ENCODE measurements around the gene ERBB2.
"Not testable (repeated sequence)": the region's sequence is repeated elsewhere in the genome, so short reads cannot be mapped to it uniquely, and the experiment has no call there.

ERBB2 gene

DNA sequence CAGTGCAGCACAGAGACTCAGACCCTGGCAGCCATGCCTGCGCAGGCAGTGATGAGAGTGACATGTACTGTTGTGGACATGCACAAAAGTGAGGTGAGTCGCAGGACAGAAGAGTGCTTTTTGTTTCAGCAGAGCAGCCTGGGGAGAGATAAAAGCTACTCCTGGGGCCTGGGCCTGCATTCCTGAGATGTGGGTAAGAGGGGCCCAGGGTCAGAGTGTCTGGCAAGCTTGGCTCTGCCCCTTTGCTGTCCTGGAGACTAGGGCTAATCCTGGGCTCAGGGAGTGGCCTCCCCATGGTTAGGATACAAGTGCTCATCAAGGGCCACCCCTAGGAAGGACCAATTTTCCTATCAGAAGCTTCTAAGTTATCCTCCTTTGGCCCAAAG, 4.8 kb upstream of the ERBB2 start:
- peak overlapping the region; percentile 100 for H2AK5ac ChIP-seq (ENCODE audit: low read depth, low read length)
- no peak overlapping the region for H3K4me2 ChIP-seq (ENCODE audit: insufficient read depth, low read length, poor library complexity, severe bottlenecking)
- peak overlapping the region; percentile 96 for H2BK5ac ChIP-seq (ENCODE audit: low read length)
- no peak overlapping the region for H4K8ac ChIP-seq (ENCODE audit: low read depth, low read length)
- no peaks in the 10 kb centered on the region for H3K9me3 ChIP-seq (replicated peaks in 1 of 2; ENCODE audit: control insufficient read depth in 2 of 2, insufficient read depth in 1 of 2, low read depth in 1 of 2, low read length in 2 of 2)
- peak overlapping the region; percentile 10 for H3K14ac ChIP-seq (ENCODE audit: low read length)
- H3K18ac ChIP-seq (ENCODE audit: low read length) = peak overlapping the region; percentile 99
- H3K27ac ChIP-seq (replicated peaks; ENCODE audit: low read length) = peak overlapping the region; percentile 99
- peaks cover 23% of the 10 kb centered on the region in 2 donors for H3K4me1 ChIP-seq (ENCODE audit: control insufficient read depth in 2 of 2, insufficient read depth in 1 of 2, low read depth in 1 of 2, low read length in 2 of 2)
- H3K27me3 ChIP-seq (ENCODE audit: control insufficient read depth in 3 of 3, insufficient read depth in 3 of 3, low read depth in 1 of 3, low read length in 3 of 3) = no peaks in the 10 kb centered on the region
- no peak overlapping the region for H2BK12ac ChIP-seq (ENCODE audit: low read length)
- peak overlapping the region; percentile 30 for H3K4ac ChIP-seq (ENCODE audit: low read length)
- WGBS, 2 donors (ENCODE audit: extremely low coverage in 2 of 2, insufficient read length in 2 of 2, insufficient replicate concordance in 1 of 2) = no CpG with 5 or more reads among the region's 2 CpGs
- H3K36me3 ChIP-seq (replicated peaks in 1 of 2; ENCODE audit: control insufficient read depth in 2 of 2, insufficient read depth in 2 of 2, low read length in 2 of 2) = peaks cover 0 to 14% of the 10 kb centered on the region in 2 donors
- no peak overlapping the region for H4K91ac ChIP-seq (ENCODE audit: low read depth, low read length, poor library complexity)
- H2AFZ ChIP-seq (ENCODE audit: low read length) = no peak overlapping the region
- peak overlapping the region; percentile 98 for H2BK120ac ChIP-seq (ENCODE audit: low read depth, low read length)
- H3K4me3 ChIP-seq (ENCODE audit: low read length in 2 of 2) = no peak overlapping the region
- H3K79me1 ChIP-seq (ENCODE audit: low read depth, low read length) = peaks cover 1% of the 10 kb centered on the region
- H2BK15ac ChIP-seq (ENCODE audit: low read length) = peak overlapping the region; percentile 99
- H3K23ac ChIP-seq (ENCODE audit: low read depth, low read length, poor library complexity) = no peak overlapping the region
- no peak for DNase-seq (ENCODE audit: low spot score)
- H3K9ac ChIP-seq (ENCODE audit: low read depth, low read length, poor library complexity) = peak overlapping the region; percentile 78

DNA sequence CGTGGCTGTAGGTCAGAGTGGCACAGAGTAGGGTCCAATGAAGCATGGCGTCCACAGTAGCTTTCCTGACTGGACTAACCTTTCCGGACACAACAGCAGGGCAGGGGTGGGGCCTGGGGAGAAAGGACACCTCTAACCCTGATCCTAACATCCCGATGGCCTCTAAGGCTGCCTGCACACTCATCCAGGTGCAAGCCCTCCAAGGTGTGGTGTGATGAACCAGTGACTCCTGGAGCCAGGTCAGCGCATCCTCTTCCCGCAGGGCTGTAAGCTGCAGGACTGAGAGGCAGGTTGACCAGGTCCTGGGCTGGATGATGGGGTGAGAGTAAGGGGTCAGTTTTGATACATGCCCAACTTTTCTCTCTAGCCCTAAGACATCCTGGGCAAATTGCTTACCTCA, 3.1 kb upstream of the ERBB2 start:
- no peak overlapping the region for H3K4ac ChIP-seq (ENCODE audit: low read length)
- WGBS, 2 donors (ENCODE audit: extremely low coverage in 2 of 2, insufficient read length in 2 of 2, insufficient replicate concordance in 1 of 2) = no CpG with 5 or more reads among the region's 6 CpGs

DNA sequence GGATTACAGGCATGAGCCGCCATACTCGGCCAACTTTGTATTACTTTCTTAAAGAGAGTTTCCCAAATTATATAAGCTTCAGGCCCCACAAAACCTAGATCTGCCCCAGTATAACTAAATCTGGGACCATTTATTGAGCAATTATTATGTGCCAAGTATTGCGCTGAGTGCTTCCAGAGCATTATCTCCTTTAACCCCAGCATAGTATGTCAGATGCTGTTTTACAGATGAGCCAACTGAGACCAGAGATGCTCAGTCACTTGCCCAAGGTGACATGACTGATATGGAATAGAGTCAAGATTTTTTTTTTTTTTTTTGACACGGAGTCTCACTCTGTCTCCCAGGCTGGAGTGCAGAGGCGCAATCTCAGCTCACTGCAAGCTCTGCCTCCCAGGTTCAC, 1.9 kb upstream of the ERBB2 start:
- Histone ChIP-seq H3K18ac (ENCODE audit: low read length) (no peak overlapping the region), H3K27me3 (ENCODE audit: control insufficient read depth in 3 of 3, insufficient read depth in 3 of 3, low read depth in 1 of 3, low read length in 3 of 3) (no peaks in the 10 kb centered on the region), H2BK12ac (ENCODE audit: low read length) (no peak overlapping the region), H2BK5ac (ENCODE audit: low read length) (no peak overlapping the region), H3K36me3 (replicated peaks in 1 of 2; ENCODE audit: control insufficient read depth in 2 of 2, insufficient read depth in 2 of 2, low read length in 2 of 2) (peaks cover 0 to 21% of the 10 kb centered on the region in 2 donors), H2BK120ac (ENCODE audit: low read depth, low read length) (no peak overlapping the region), H3K23ac (ENCODE audit: low read depth, low read length, poor library complexity) (no peak overlapping the region), H3K79me1 (ENCODE audit: low read depth, low read length) (peaks cover 5% of the 10 kb centered on the region), H3K4ac (ENCODE audit: low read length) (no peak overlapping the region), H3K9ac (ENCODE audit: low read depth, low read length, poor library complexity) (no peak overlapping the region), H2AFZ (ENCODE audit: low read length) (no peak overlapping the region), H3K4me2 (ENCODE audit: insufficient read depth, low read length, poor library complexity, severe bottlenecking) (no peak overlapping the region), H3K4me1 (ENCODE audit: control insufficient read depth in 2 of 2, insufficient read depth in 1 of 2, low read depth in 1 of 2, low read length in 2 of 2) (peaks cover 33 to 38% of the 10 kb centered on the region in 2 donors), H3K9me3 (replicated peaks in 1 of 2; ENCODE audit: control insufficient read depth in 2 of 2, insufficient read depth in 1 of 2, low read depth in 1 of 2, low read length in 2 of 2) (no peaks in the 10 kb centered on the region), H4K91ac (ENCODE audit: low read depth, low read length, poor library complexity) (no peak overlapping the region), H3K4me3 (ENCODE audit: low read length in 2 of 2) (no peak overlapping the region), H2AK5ac (ENCODE audit: low read depth, low read length) (no peak overlapping the region), H4K8ac (ENCODE audit: low read depth, low read length) (no peak overlapping the region), H2BK15ac (ENCODE audit: low read length) (no peak overlapping the region), H3K14ac (ENCODE audit: low read length) (no peak overlapping the region), H3K27ac (replicated peaks; ENCODE audit: low read length) (no peak overlapping the region)
- DNase-seq (ENCODE audit: low spot score) = no peak
- no CpG with 5 or more reads among the region's 5 CpGs for WGBS, 2 donors (ENCODE audit: extremely low coverage in 2 of 2, insufficient read length in 2 of 2, insufficient replicate concordance in 1 of 2)

More for the DNA sequence above, 3.1 kb upstream of the ERBB2 start:
- no peak for DNase-seq (ENCODE audit: low spot score)
- no peak overlapping the region for H3K23ac ChIP-seq (ENCODE audit: low read depth, low read length, poor library complexity)
- H4K91ac ChIP-seq (ENCODE audit: low read depth, low read length, poor library complexity) = no peak overlapping the region
- peak overlapping the region; percentile 59 for H2BK12ac ChIP-seq (ENCODE audit: low read length)
- H3K9ac ChIP-seq (ENCODE audit: low read depth, low read length, poor library complexity) = peak overlapping the region; percentile 15
- peaks cover 32% of the 10 kb centered on the region in 2 donors for H3K4me1 ChIP-seq (ENCODE audit: control insufficient read depth in 2 of 2, insufficient read depth in 1 of 2, low read depth in 1 of 2, low read length in 2 of 2)
- H4K8ac ChIP-seq (ENCODE audit: low read depth, low read length) = no peak overlapping the region
- peak overlapping the region; percentile 16 for H2BK5ac ChIP-seq (ENCODE audit: low read length)
- peak overlapping the region; percentile 52 for H2BK15ac ChIP-seq (ENCODE audit: low read length)
- no peak overlapping the region for H3K14ac ChIP-seq (ENCODE audit: low read length)
- H2AK5ac ChIP-seq (ENCODE audit: low read depth, low read length) = peak overlapping the region; percentile 79
- peaks cover 2% of the 10 kb centered on the region for H3K79me1 ChIP-seq (ENCODE audit: low read depth, low read length)
- H3K27ac ChIP-seq (replicated peaks; ENCODE audit: low read length) = peak overlapping the region; percentile 74
- peak overlapping the region; percentile 87 for H3K18ac ChIP-seq (ENCODE audit: low read length)
- H3K27me3 ChIP-seq (ENCODE audit: control insufficient read depth in 3 of 3, insufficient read depth in 3 of 3, low read depth in 1 of 3, low read length in 3 of 3) = no peaks in the 10 kb centered on the region
- H3K36me3 ChIP-seq (replicated peaks in 1 of 2; ENCODE audit: control insufficient read depth in 2 of 2, insufficient read depth in 2 of 2, low read length in 2 of 2) = peaks cover 0 to 17% of the 10 kb centered on the region in 2 donors
- no peaks in the 10 kb centered on the region for H3K9me3 ChIP-seq (replicated peaks in 1 of 2; ENCODE audit: control insufficient read depth in 2 of 2, insufficient read depth in 1 of 2, low read depth in 1 of 2, low read length in 2 of 2)
- H2AFZ ChIP-seq (ENCODE audit: low read length) = no peak overlapping the region
- H2BK120ac ChIP-seq (ENCODE audit: low read depth, low read length) = no peak overlapping the region
- no peak overlapping the region for H3K4me2 ChIP-seq (ENCODE audit: insufficient read depth, low read length, poor library complexity, severe bottlenecking)
- H3K4me3 ChIP-seq (ENCODE audit: low read length in 2 of 2) = no peak overlapping the region

DNA sequence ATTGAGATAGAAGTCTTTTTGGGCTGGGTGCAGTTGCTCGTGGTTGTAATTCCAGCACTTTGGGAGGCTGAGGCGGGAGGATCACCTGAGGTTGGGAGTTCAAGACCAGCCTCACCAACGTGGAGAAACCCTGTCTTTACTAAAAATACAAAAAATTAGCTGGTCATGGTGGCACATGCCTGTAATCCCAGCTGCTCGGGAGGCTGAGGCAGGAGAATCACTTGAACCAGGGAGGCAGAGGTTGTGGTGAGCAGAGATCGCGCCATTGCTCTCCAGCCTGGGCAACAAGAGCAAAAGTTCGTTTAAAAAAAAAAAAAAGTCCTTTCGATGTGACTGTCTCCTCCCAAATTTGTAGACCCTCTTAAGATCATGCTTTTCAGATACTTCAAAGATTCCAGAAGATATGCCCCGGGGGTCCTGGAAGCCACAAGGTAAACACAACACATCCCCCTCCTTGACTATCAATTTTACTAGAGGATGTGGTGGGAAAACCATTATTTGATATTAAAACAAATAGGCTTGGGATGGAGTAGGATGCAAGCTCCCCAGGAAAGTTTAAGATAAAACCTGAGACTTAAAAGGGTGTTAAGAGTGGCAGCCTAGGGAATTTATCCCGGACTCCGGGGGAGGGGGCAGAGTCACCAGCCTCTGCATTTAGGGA, 577 bp upstream of the ERBB2 start:
- not testable (repeated sequence) for H4K8ac ChIP-seq (ENCODE audit: low read depth, low read length)
- H3K4me2 ChIP-seq (ENCODE audit: insufficient read depth, low read length, poor library complexity, severe bottlenecking) = peak overlapping the region; percentile 83

More for the DNA sequence above, 577 bp upstream of the ERBB2 start:
- H3K4ac ChIP-seq (ENCODE audit: low read length); H3K79me1 ChIP-seq (ENCODE audit: low read depth, low read length); DNase-seq (ENCODE audit: low spot score); H2BK12ac ChIP-seq (ENCODE audit: low read length); H3K23ac ChIP-seq (ENCODE audit: low read depth, low read length, poor library complexity); H2BK120ac ChIP-seq (ENCODE audit: low read depth, low read length); H2BK15ac ChIP-seq (ENCODE audit: low read length); H3K9me3 ChIP-seq (replicated peaks in 1 of 2; ENCODE audit: control insufficient read depth in 2 of 2, insufficient read depth in 1 of 2, low read depth in 1 of 2, low read length in 2 of 2); H3K9ac ChIP-seq (ENCODE audit: low read depth, low read length, poor library complexity); H4K91ac ChIP-seq (ENCODE audit: low read depth, low read length, poor library complexity); H3K27me3 ChIP-seq (ENCODE audit: control insufficient read depth in 3 of 3, insufficient read depth in 3 of 3, low read depth in 1 of 3, low read length in 3 of 3); H2AK5ac ChIP-seq (ENCODE audit: low read depth, low read length); H3K14ac ChIP-seq (ENCODE audit: low read length): not testable (repeated sequence)
- peaks cover 0 to 26% of the 10 kb centered on the region in 2 donors for H3K36me3 ChIP-seq (replicated peaks in 1 of 2; ENCODE audit: control insufficient read depth in 2 of 2, insufficient read depth in 2 of 2, low read length in 2 of 2)
- peak overlapping the region; percentile 68 for H3K27ac ChIP-seq (replicated peaks; ENCODE audit: low read length)
- H2AFZ ChIP-seq (ENCODE audit: low read length) = peak overlapping the region; percentile 90
- H3K18ac ChIP-seq (ENCODE audit: low read length) = peak overlapping the region; percentile 15
- peaks cover 33 to 43% of the 10 kb centered on the region in 2 donors for H3K4me1 ChIP-seq (ENCODE audit: control insufficient read depth in 2 of 2, insufficient read depth in 1 of 2, low read depth in 1 of 2, low read length in 2 of 2)
- no CpG with 5 or more reads among the region's 11 CpGs for WGBS, 2 donors (ENCODE audit: extremely low coverage in 2 of 2, insufficient read length in 2 of 2, insufficient replicate concordance in 1 of 2)
- peak overlapping the region; percentile 80 to 97 for H3K4me3 ChIP-seq (ENCODE audit: low read length in 2 of 2)
- H2BK5ac ChIP-seq (ENCODE audit: low read length) = peak overlapping the region; percentile 99

Data from neuronal stem cell (in vitro differentiated cells).